H9 (cell line): ENCODE data around the gene ERVW-1. TPM values are rescaled to one million over a fixed set of nuclear protein-coding genes. Genes with fewer than 3 reads are reported as not detected.

Source experiments
- DNase-seq: peaks from one replicate; pipeline ENCODE4 v3.0.0-alpha.2; 2017
- H2AFZ ChIP-seq: one replicate; pipeline ENCODE4 v1.6.1; 2013; ENCODE audit warnings: mild to moderate bottlenecking, low read length, control low read depth, moderate library complexity
- H2AK5ac ChIP-seq: 2 replicates; pipeline ENCODE4 v1.6.1; 2013; ENCODE audit warnings: low read length, control low read depth, mixed read lengths; ENCODE audit not compliant: insufficient read length
- H2BK120ac ChIP-seq: one replicate; pipeline ENCODE4 v1.6.1; 2013; ENCODE audit warnings: low read depth, mild to moderate bottlenecking, low read length, control low read depth, inconsistent platforms; ENCODE audit not compliant: poor library complexity, severe bottlenecking
- H2BK12ac ChIP-seq: 2 replicates; pipeline ENCODE4 v1.6.1; 2013; ENCODE audit warnings: low read length, control low read depth, mixed read lengths, low read depth; ENCODE audit not compliant: insufficient read length
- H2BK15ac ChIP-seq: 2 replicates; pipeline ENCODE4 v1.6.1; 2013; ENCODE audit warnings: low read depth, low read length, control low read depth
- H2BK20ac ChIP-seq: one replicate; pipeline ENCODE4 v1.6.1; 2013; ENCODE audit warnings: low read depth, mild to moderate bottlenecking, low read length, control low read depth, inconsistent platforms; ENCODE audit not compliant: poor library complexity, severe bottlenecking
- H2BK5ac ChIP-seq: 2 replicates; pipeline ENCODE4 v1.6.1; 2013; ENCODE audit warnings: low read length, control low read depth, mixed read lengths; ENCODE audit not compliant: insufficient read length
- H3K14ac ChIP-seq: 2 replicates; pipeline ENCODE4 v1.6.1; 2013; ENCODE audit warnings: low read length, control low read depth; ENCODE audit not compliant: insufficient read depth
- H3K18ac ChIP-seq: 2 replicates; pipeline ENCODE4 v1.6.1; 2013; ENCODE audit warnings: low read depth, mild to moderate bottlenecking, mixed read lengths, low read length, control low read depth; ENCODE audit not compliant: insufficient read length
- H3K23ac ChIP-seq: 2 replicates; pipeline ENCODE4 v1.6.1; 2013; ENCODE audit warnings: low read length, control low read depth, mixed read lengths, low read depth; ENCODE audit not compliant: insufficient read length
- H3K23me2 ChIP-seq: 2 replicates; pipeline ENCODE4 v1.6.1; 2013; ENCODE audit warnings: low read depth, mild to moderate bottlenecking, mixed read lengths, low read length, control low read depth; ENCODE audit not compliant: insufficient read length, poor library complexity, severe bottlenecking
- H3K27ac ChIP-seq: 2 replicates; pipeline ENCODE4 v1.5.1; 2013; ENCODE audit warnings: low read length, control low read depth, mixed read lengths, low read depth; ENCODE audit not compliant: insufficient read length
- H3K27me3 ChIP-seq: 2 replicates; pipeline ENCODE4 v1.6.1; 2013; ENCODE audit warnings: low read length, control low read depth, inconsistent platforms; ENCODE audit not compliant: insufficient read depth
- H3K4ac ChIP-seq: 2 replicates; pipeline ENCODE4 v1.6.1; 2013; ENCODE audit warnings: low read depth, mild to moderate bottlenecking, control low read depth, inconsistent platforms, low read length, moderate library complexity
- H3K4me1 ChIP-seq: 2 replicates; pipeline ENCODE4 v1.6.1; 2013; ENCODE audit warnings: low read length, control low read depth, inconsistent platforms; ENCODE audit not compliant: insufficient read depth
- H3K4me2 ChIP-seq: 2 replicates; pipeline ENCODE4 v1.6.1; 2013; ENCODE audit warnings: low read length, control low read depth, mixed read lengths; ENCODE audit not compliant: insufficient read length, insufficient read depth
- H3K56ac ChIP-seq: 2 replicates; pipeline ENCODE4 v1.6.1; 2013; ENCODE audit warnings: low read depth, mild to moderate bottlenecking, mixed read lengths, low read length, control low read depth; ENCODE audit not compliant: insufficient read length
- H3K79me1 ChIP-seq: 2 replicates; pipeline ENCODE4 v1.6.1; 2013; ENCODE audit warnings: low read depth, mild to moderate bottlenecking, moderate library complexity, low read length, control low read depth, inconsistent platforms; ENCODE audit not compliant: insufficient read depth, poor library complexity, severe bottlenecking
- H3K79me2 ChIP-seq: 2 replicates; pipeline ENCODE4 v1.6.1; 2013; ENCODE audit warnings: low read length, control low read depth, inconsistent platforms; ENCODE audit not compliant: insufficient read depth
- H3K9ac ChIP-seq: 2 replicates; pipeline ENCODE4 v1.6.1; 2013; ENCODE audit warnings: low read length, control low read depth, mixed read lengths; ENCODE audit not compliant: insufficient read length; ENCODE audit errors: extremely low read depth
- H3K9me3 ChIP-seq: one replicate; pipeline ENCODE4 v1.6.1; 2013; ENCODE audit warnings: low read depth, low read length, inconsistent platforms; ENCODE audit not compliant: control insufficient read depth
- H3T11ph ChIP-seq: one replicate; pipeline ENCODE4 v1.6.1; 2013; ENCODE audit warnings: mild to moderate bottlenecking, low read length, control low read depth, inconsistent platforms
- H4K20me1 ChIP-seq: one replicate; pipeline ENCODE4 v1.6.1; 2013; ENCODE audit not compliant: control insufficient read depth, insufficient read length, insufficient read depth
- H4K5ac ChIP-seq: 2 replicates; pipeline ENCODE4 v1.6.1; 2013; ENCODE audit warnings: low read depth, mild to moderate bottlenecking, mixed read lengths, low read length, control low read depth; ENCODE audit not compliant: insufficient read length
- H4K8ac ChIP-seq: replicated peaks from 2 replicates; pipeline ENCODE4 v1.6.1; 2013; ENCODE audit warnings: low read length, control low read depth, mixed read lengths, low read depth; ENCODE audit not compliant: insufficient read length
- H4K91ac ChIP-seq: 2 replicates; pipeline ENCODE4 v1.6.1; 2013; ENCODE audit warnings: low read depth, mild to moderate bottlenecking, moderate library complexity, mixed read lengths, low read length, control low read depth; ENCODE audit not compliant: insufficient read length
- H3K27ac Mint-ChIP-seq, 3 experiments: 2 replicates in 2 of 3; 3 replicates in 1 of 3; pipeline ENCODE4 v1.8.0; 2020 to 2021; ENCODE audit warnings: mixed read lengths in 3 of 3, mild to moderate bottlenecking in 1 of 3, moderate library complexity in 1 of 3
- H3K27me3 Mint-ChIP-seq: 2 replicates; pipeline ENCODE4 v1.8.0; 2021; ENCODE audit warnings: low read depth, mild to moderate bottlenecking, moderate library complexity, mixed read lengths
- H3K36me3 Mint-ChIP-seq, 3 experiments: 2 replicates in 2 of 3; 3 replicates in 1 of 3; pipeline ENCODE4 v1.8.0; 2020 to 2021; ENCODE audit warnings: low read depth in 3 of 3, mixed read lengths in 3 of 3; ENCODE audit not compliant: insufficient read depth in 1 of 3
- H3K4me1 Mint-ChIP-seq, 2 experiments: 2 replicates each; pipeline ENCODE4 v1.8.0; 2020; ENCODE audit warnings: mixed read lengths in 2 of 2
- H3K4me3 Mint-ChIP-seq, 2 experiments: 2 replicates in 1 of 2; 3 replicates in 1 of 2; pipeline ENCODE4 v1.8.0; 2020 to 2021; ENCODE audit warnings: mild to moderate bottlenecking in 2 of 2, mixed read lengths in 2 of 2, moderate library complexity in 1 of 2
- H3K9me3 Mint-ChIP-seq, 2 experiments: 2 replicates in 1 of 2; 3 replicates in 1 of 2; pipeline ENCODE4 v1.8.0; 2020; ENCODE audit warnings: mild to moderate bottlenecking in 2 of 2, mixed read lengths in 2 of 2, moderate library complexity in 1 of 2
- CTCF ChIP-seq: fragments of 200-600 bp; sonication (generic); conservative IDR thresholded peaks from 3 replicates; pipeline ENCODE4 v1.8.0; 2021; ENCODE audit warnings: antibody characterized with exemption, mild to moderate bottlenecking
- WGBS: extraction: QIAGEN DNeasy Blood & Tissue Kit; methylation state at CpG from one replicate; pipeline ENCODE4 v1.1.7; 2013; ENCODE audit warnings: missing lambda C conversion rate, low lambda C conversion rate, mixed read lengths; ENCODE audit not compliant: insufficient read length; ENCODE audit errors: extremely low coverage; 5-methylcytosine and 5-hydroxymethylcytosine counted together
- total RNA-seq: library from RNA; stranded (reverse); gene quantifications from 2 replicates; pipeline ENCODE4 v1.2.1, GENCODE V29; 2021

ERVW-1 gene
- total RNA-seq, 1 experiment from 2014 or later = not detected

GRCh38 chr7:92523110-92523509, 45.4 kb upstream of the ERVW-1 start:
- H3K27me3 ChIP-seq = no peaks in the 10 kb centered on the region
- no peaks in the 10 kb centered on the region for H3K79me2 ChIP-seq
- no CpG with 5 or more reads among the region's 2 CpGs for WGBS
- no peak overlapping the region for H2AFZ ChIP-seq
- H2BK12ac ChIP-seq = no peak overlapping the region
- H3K79me1 ChIP-seq = no peaks in the 10 kb centered on the region
- H3T11ph ChIP-seq = no peak overlapping the region
- Mint-ChIP-seq H3K27me3 (no peaks in the 10 kb centered on the region), H3K4me3 (no peak overlapping the region), H3K36me3 (peaks cover 0 to 3% (median 0%) of the 10 kb centered on the region in 3 experiments; a peak in 1 of 7 replicates), H3K9me3 (no peaks in the 10 kb centered on the region), H3K27ac (no peak overlapping the region), H3K4me1 (peaks cover 8 to 12% of the 10 kb centered on the region in 2 experiments)
- peaks cover 6% of the 10 kb centered on the region for H3K23me2 ChIP-seq
- no peak for TF ChIP-seq CTCF
- H3K4me2 ChIP-seq = no peak overlapping the region
- peaks cover 4% of the 10 kb centered on the region for H4K20me1 ChIP-seq
- H3K9me3 ChIP-seq = no peaks in the 10 kb centered on the region
- H4K8ac ChIP-seq = no peak overlapping the region
- no peak overlapping the region for H3K14ac ChIP-seq
- H4K91ac ChIP-seq = no peak overlapping the region
- H3K4ac ChIP-seq = no peak overlapping the region
- H2BK120ac ChIP-seq = no peak overlapping the region
- H2AK5ac ChIP-seq = no peak overlapping the region
- H2BK20ac ChIP-seq = no peak overlapping the region
- no peak for DNase-seq
- no peak overlapping the region for H3K18ac ChIP-seq
- H2BK15ac ChIP-seq = no peak overlapping the region
- no peak overlapping the region for H3K27ac ChIP-seq
- H3K56ac ChIP-seq = no peak overlapping the region
- H3K4me1 ChIP-seq = no peaks in the 10 kb centered on the region
- no peak overlapping the region for H4K5ac ChIP-seq
- H3K9ac ChIP-seq = no peak overlapping the region
- H2BK5ac ChIP-seq = no peak overlapping the region
- H3K23ac ChIP-seq = no peak overlapping the region
